ENCODE measurements around the gene CAMK1D. TPM values are rescaled to one million over a fixed set of nuclear protein-coding genes. Genes with fewer than 3 reads are reported as not detected.

Gene CAMK1D
- total RNA-seq, 1 donor from 2014 or later = 2.3 TPM

DNA sequence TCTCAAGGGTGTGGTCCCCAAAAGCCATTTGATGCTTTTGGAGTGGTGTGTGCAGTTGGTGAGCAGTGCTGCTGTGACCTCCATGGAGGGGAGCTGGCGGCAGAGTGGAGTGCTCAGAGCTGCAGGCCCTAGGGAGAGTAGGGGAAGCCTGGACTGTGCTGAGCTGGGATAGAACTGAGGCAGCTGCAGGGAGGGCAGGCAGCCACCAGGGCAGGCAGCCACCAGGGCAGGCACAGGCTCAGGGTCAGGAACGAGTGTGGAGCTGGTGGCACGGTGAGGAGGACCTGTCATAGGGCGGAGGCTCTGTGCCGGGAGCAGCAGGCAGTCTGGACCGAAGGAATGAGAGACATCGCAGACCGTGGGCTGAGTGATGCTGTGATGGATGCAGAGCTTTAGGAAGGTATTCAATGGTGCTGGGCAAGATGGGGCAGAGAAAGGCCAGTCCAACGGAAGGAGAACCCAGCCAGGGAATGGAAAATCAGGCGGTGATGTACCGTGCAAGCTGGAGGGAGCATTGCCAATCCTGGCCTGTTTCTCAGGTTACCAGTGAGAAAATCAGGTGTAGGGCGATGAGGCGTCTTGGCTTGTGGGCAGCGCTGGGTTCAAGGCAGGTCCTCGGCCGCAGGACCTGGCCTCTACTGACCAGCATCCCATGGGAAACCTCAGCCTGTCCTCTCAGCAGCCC lies 152.6 kb downstream of the CAMK1D start:
- TF ChIP-seq, protein P1, sequence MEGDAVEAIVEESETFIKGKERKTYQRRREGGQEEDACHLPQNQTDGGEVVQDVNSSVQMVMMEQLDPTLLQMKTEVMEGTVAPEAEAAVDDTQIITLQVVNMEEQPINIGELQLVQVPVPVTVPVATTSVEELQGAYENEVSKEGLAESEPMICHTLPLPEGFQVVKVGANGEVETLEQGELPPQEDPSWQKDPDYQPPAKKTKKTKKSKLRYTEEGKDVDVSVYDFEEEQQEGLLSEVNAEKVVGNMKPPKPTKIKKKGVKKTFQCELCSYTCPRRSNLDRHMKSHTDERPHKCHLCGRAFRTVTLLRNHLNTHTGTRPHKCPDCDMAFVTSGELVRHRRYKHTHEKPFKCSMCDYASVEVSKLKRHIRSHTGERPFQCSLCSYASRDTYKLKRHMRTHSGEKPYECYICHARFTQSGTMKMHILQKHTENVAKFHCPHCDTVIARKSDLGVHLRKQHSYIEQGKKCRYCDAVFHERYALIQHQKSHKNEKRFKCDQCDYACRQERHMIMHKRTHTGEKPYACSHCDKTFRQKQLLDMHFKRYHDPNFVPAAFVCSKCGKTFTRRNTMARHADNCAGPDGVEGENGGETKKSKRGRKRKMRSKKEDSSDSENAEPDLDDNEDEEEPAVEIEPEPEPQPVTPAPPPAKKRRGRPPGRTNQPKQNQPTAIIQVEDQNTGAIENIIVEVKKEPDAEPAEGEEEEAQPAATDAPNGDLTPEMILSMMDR (IDR thresholded peaks at IDR 0.05; ENCODE audit: insufficient read depth, low read length, poor library complexity, severe bottlenecking) = no peak
- Histone ChIP-seq H3K27me3 (ENCODE audit: control insufficient read depth, insufficient read depth, low read length) (no peaks in the 10 kb centered on the region), H3K4me3 (ENCODE audit: low read depth, low read length) (no peak overlapping the region), H3K36me3 (ENCODE audit: control insufficient read depth, insufficient read depth, low read length) (no peaks in the 10 kb centered on the region)
- no peak for DNase-seq (ENCODE audit: low read depth)

GRCh38 chr10:12502526-12503274 lies 153.4 kb downstream of the CAMK1D start:
- TF ChIP-seq, protein P1 (IDR thresholded peaks at IDR 0.05; ENCODE audit: insufficient read depth, low read length, poor library complexity, severe bottlenecking) = no peak
- Histone ChIP-seq H3K27me3 (ENCODE audit: control insufficient read depth, insufficient read depth, low read length) (no peaks in the 10 kb centered on the region), H3K36me3 (ENCODE audit: control insufficient read depth, insufficient read depth, low read length) (no peaks in the 10 kb centered on the region), H3K4me3 (ENCODE audit: low read depth, low read length) (no peak overlapping the region)
- no peak for DNase-seq (ENCODE audit: low read depth)

DNA sequence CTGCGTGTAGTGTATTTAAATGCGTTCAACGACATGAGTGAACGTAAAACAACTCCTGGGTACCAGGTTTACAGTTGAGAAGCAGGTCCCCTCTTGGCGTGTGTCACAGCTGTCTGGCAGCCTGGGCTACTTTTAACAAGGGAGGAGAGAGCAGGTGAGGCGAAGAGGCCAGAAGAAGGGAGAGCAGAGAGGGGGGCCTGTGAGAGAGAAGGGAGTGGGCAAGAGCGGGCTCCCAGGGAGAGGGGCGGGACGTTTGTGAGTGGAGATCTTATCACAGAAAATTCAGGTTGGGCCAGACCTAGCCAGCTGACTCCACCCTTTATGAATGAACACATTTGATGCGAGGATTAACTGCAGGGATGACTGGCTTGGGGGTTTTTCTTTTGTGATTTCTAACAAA lies 154.0 kb downstream of the CAMK1D start:
- no peak for DNase-seq (ENCODE audit: low read depth)

DNA sequence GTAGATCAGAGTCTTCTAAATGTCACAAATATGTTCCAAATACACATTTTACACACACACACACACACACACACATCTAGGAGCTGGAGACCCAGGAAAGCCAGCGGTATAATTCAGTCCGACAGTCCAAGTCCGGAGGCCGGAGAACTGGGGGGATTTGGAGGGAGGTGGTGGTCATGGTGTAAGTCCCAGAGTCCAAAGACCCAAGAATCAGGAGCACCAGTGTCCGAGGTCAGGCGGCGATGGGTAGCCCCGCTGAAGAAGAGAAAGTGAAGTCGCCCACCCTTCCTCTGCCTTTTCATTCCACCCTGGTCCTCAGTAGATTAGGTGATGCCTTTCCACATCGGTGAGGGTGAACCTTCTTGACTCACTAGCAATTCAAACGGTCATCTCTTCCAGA lies 154.8 kb downstream of the CAMK1D start:
- Histone ChIP-seq H3K27me3 (ENCODE audit: control insufficient read depth, insufficient read depth, low read length) (no peaks in the 10 kb centered on the region), H3K4me3 (ENCODE audit: low read depth, low read length) (no peak overlapping the region), H3K36me3 (ENCODE audit: control insufficient read depth, insufficient read depth, low read length) (no peaks in the 10 kb centered on the region)
- TF ChIP-seq, protein P1 (IDR thresholded peaks at IDR 0.05; ENCODE audit: insufficient read depth, low read length, poor library complexity, severe bottlenecking) = no peak
- DNase-seq (ENCODE audit: low read depth) = no peak

More for the DNA sequence above, 154.0 kb downstream of the CAMK1D start:
- Histone ChIP-seq H3K27me3 (ENCODE audit: control insufficient read depth, insufficient read depth, low read length) (no peaks in the 10 kb centered on the region), H3K36me3 (ENCODE audit: control insufficient read depth, insufficient read depth, low read length) (no peaks in the 10 kb centered on the region), H3K4me3 (ENCODE audit: low read depth, low read length) (no peak overlapping the region)
- TF ChIP-seq, protein P1 (IDR thresholded peaks at IDR 0.05; ENCODE audit: insufficient read depth, low read length, poor library complexity, severe bottlenecking) = no peak

DNA sequence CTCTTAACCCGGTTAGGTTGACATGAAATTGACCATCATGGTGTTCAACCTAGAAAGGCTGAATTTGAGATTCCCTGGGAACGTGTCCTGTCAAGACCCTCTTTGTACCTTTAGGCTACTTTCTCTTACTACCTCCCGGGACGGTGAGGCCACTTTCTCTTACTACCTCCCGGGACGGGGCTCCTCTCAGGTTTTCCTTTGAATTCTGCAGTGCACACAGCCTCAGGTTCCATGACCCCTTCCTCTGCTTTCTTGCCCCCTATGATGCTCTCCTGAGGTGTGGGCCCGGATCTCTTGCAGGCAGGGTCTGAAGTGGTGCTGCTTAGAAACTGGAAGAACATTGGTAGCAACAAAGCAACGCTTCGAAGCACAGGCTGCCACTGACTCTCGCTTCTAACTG lies 155.3 kb downstream of the CAMK1D start:
- no peak for DNase-seq (ENCODE audit: low read depth)
- H3K4me3 ChIP-seq (ENCODE audit: low read depth, low read length) = no peak overlapping the region
- H3K27me3 ChIP-seq (ENCODE audit: control insufficient read depth, insufficient read depth, low read length) = no peaks in the 10 kb centered on the region
- TF ChIP-seq, protein P1 (IDR thresholded peaks at IDR 0.05; ENCODE audit: insufficient read depth, low read length, poor library complexity, severe bottlenecking) = no peak
- no peaks in the 10 kb centered on the region for H3K36me3 ChIP-seq (ENCODE audit: control insufficient read depth, insufficient read depth, low read length)

Measured in kidney epithelial cell (primary cell).